Epidermal melanocyte (primary cell): ENCODE data around the gene TSGA10IP.

Experiments
- DNase-seq: peaks from one replicate; pipeline ENCODE4 v3.0.0; 2011; ENCODE audit warnings: low spot score; ENCODE audit not compliant: insufficient read length

The TSGA10IP gene

GRCh38 chr11:65917434-65918210 is 27.7 kb upstream of the TSGA10IP start:
- no peak for DNase-seq

- DNase-seq, result no peak
Measured at GRCh38 chr11:65918211-65919140, 26.8 kb upstream of the TSGA10IP start, which contains the start of gene C11orf68. TSS of gene C11orf68 (minus strand) at chr11:65919062. CDS start at chr11:65919031, 31 bp downstream.

GRCh38 chr11:65919141-65919572 is 26.1 kb upstream of the TSGA10IP start, which contains the start of gene DRAP1:
TSS of gene DRAP1 (plus strand) at chr11:65919426. CDS start at chr11:65919502, 76 bp downstream.
- peak; percentile 86 for DNase-seq

GRCh38 chr11:65919573-65920371 is 25.5 kb upstream of the TSGA10IP start:
- DNase-seq, result no peak

- no peak for DNase-seq
Measured at GRCh38 chr11:65920372-65920802, 24.9 kb upstream of the TSGA10IP start.

- no peak for DNase-seq
Measured at GRCh38 chr11:65921033-65921555, 24.2 kb upstream of the TSGA10IP start.

GRCh38 chr11:65921876-65922275 is 23.4 kb upstream of the TSGA10IP start:
- DNase-seq, result no peak

- DNase-seq, result no peak
Measured at GRCh38 chr11:65922565-65922964, 22.7 kb upstream of the TSGA10IP start.

GRCh38 chr11:65925397-65925796 is 19.9 kb upstream of the TSGA10IP start:
- DNase-seq, result no peak

- DNase-seq, result no peak
Measured at GRCh38 chr11:65927904-65928397, 17.3 kb upstream of the TSGA10IP start.

GRCh38 chr11:65928667-65929066 is 16.6 kb upstream of the TSGA10IP start:
- DNase-seq, result no peak

- DNase-seq, result no peak
Measured at GRCh38 chr11:65931773-65932557, 13.3 kb upstream of the TSGA10IP start.

- DNase-seq, result no peak
Measured at GRCh38 chr11:65932558-65932919, 12.7 kb upstream of the TSGA10IP start.

GRCh38 chr11:65934014-65934413 is 11.3 kb upstream of the TSGA10IP start:
- no peak for DNase-seq

GRCh38 chr11:65937766-65938165 is 7.5 kb upstream of the TSGA10IP start:
- DNase-seq, result no peak

GRCh38 chr11:65941720-65942310 is 3.5 kb upstream of the TSGA10IP start:
- no peak for DNase-seq

- DNase-seq, result no peak
Measured at GRCh38 chr11:65942531-65942930, 2.7 kb upstream of the TSGA10IP start.

- DNase-seq, result no peak
Measured at GRCh38 chr11:65944191-65944590, 1.1 kb upstream of the TSGA10IP start.

- DNase-seq, result no peak
Measured at GRCh38 chr11:65944767-65945166, 513 bp upstream of the TSGA10IP start.
